Measurements from ENCODE around the gene AGAP1. TPM values are rescaled to one million over a fixed set of nuclear protein-coding genes. Genes with fewer than 3 reads are reported as not detected.

AGAP1 gene
- total RNA-seq, 1 donor from 2014 or later: 47.2 TPM

GRCh38 chr2:235614900-235615712 lies 121.3 kb downstream of the AGAP1 start:
- no peaks in the 10 kb centered on the region for H3K27me3 Mint-ChIP-seq
- H3K4me1 Mint-ChIP-seq (ENCODE audit: low read depth): peaks cover 18% of the 10 kb centered on the region
- no peaks in the 10 kb centered on the region for H3K9me3 Mint-ChIP-seq (ENCODE audit: low read depth)
- no peak overlapping the region for H3K4me3 Mint-ChIP-seq (ENCODE audit: low read depth)
- no peak for DNase-seq (ENCODE audit: low spot score, unreplicated experiment)
- TF ChIP-seq CTCF (IDR thresholded peaks at IDR 0.05; ENCODE audit: unreplicated experiment): no peak
- no peak overlapping the region for H3K27ac Mint-ChIP-seq
- no peaks in the 10 kb centered on the region for H3K36me3 Mint-ChIP-seq (ENCODE audit: insufficient read depth)

- no peaks in the 10 kb centered on the region for H3K36me3 Mint-ChIP-seq (ENCODE audit: insufficient read depth)
- H3K27me3 Mint-ChIP-seq: no peaks in the 10 kb centered on the region
- H3K4me3 Mint-ChIP-seq (ENCODE audit: low read depth): no peak overlapping the region
- no peak overlapping the region for H3K27ac Mint-ChIP-seq
- H3K9me3 Mint-ChIP-seq (ENCODE audit: low read depth): no peaks in the 10 kb centered on the region
- DNase-seq (ENCODE audit: low spot score, unreplicated experiment): no peak
- TF ChIP-seq CTCF (IDR thresholded peaks at IDR 0.05; ENCODE audit: unreplicated experiment): no peak
- peaks cover 10% of the 10 kb centered on the region for H3K4me1 Mint-ChIP-seq (ENCODE audit: low read depth)
Measured at GRCh38 chr2:235616885-235617284, 123.0 kb downstream of the AGAP1 start.

- Mint-ChIP-seq H3K27me3 (no peaks in the 10 kb centered on the region), H3K4me3 (ENCODE audit: low read depth) (no peak overlapping the region), H3K9me3 (ENCODE audit: low read depth) (no peaks in the 10 kb centered on the region), H3K36me3 (ENCODE audit: insufficient read depth) (no peaks in the 10 kb centered on the region), H3K27ac (no peak overlapping the region), H3K4me1 (ENCODE audit: low read depth) (no peaks in the 10 kb centered on the region)
- DNase-seq (ENCODE audit: low spot score, unreplicated experiment): no peak
- no peak for TF ChIP-seq CTCF (IDR thresholded peaks at IDR 0.05; ENCODE audit: unreplicated experiment)
Measured at GRCh38 chr2:235618039-235618438, 124.2 kb downstream of the AGAP1 start.

GRCh38 chr2:235619544-235619943 lies 125.7 kb downstream of the AGAP1 start:
- Mint-ChIP-seq H3K4me1 (ENCODE audit: low read depth) (no peaks in the 10 kb centered on the region), H3K27ac (no peak overlapping the region), H3K36me3 (ENCODE audit: insufficient read depth) (no peaks in the 10 kb centered on the region), H3K9me3 (ENCODE audit: low read depth) (peaks cover 4% of the 10 kb centered on the region), H3K27me3 (no peaks in the 10 kb centered on the region), H3K4me3 (ENCODE audit: low read depth) (no peak overlapping the region)
- no peak for TF ChIP-seq CTCF (IDR thresholded peaks at IDR 0.05; ENCODE audit: unreplicated experiment)
- DNase-seq (ENCODE audit: low spot score, unreplicated experiment): no peak

- no peaks in the 10 kb centered on the region for H3K4me1 Mint-ChIP-seq (ENCODE audit: low read depth)
- TF ChIP-seq CTCF (IDR thresholded peaks at IDR 0.05; ENCODE audit: unreplicated experiment): no peak
- no peak overlapping the region for H3K27ac Mint-ChIP-seq
- no peaks in the 10 kb centered on the region for H3K27me3 Mint-ChIP-seq
- H3K4me3 Mint-ChIP-seq (ENCODE audit: low read depth): no peak overlapping the region
- H3K36me3 Mint-ChIP-seq (ENCODE audit: insufficient read depth): no peaks in the 10 kb centered on the region
- peaks cover 4% of the 10 kb centered on the region for H3K9me3 Mint-ChIP-seq (ENCODE audit: low read depth)
- no peak for DNase-seq (ENCODE audit: low spot score, unreplicated experiment)
Measured at GRCh38 chr2:235621736-235622135, 127.9 kb downstream of the AGAP1 start.

All from progenitor cell of endocrine pancreas (in vitro differentiated cells).